A673 (cell line): ENCODE data around the gene CDC42EP3.

Experiments used
- EZH2 ChIP-seq: fragments of 200-600 bp; sonication (generic); IDR thresholded peaks from 2 replicates; pipeline ENCODE4 v1.6.1; 2017; ENCODE audit warnings: borderline replicate concordance, low read depth, mild to moderate bottlenecking, mixed read lengths, antibody characterized with exemption, low read length; ENCODE audit not compliant: poor library complexity, severe bottlenecking
- TF ChIP-seq, protein P1 (sequence below): fragments of 300-800, 200-600 bp; sonication (generic); conservative IDR thresholded peaks from 2 replicates; pipeline ENCODE4 v1.5.1; 2017; ENCODE audit warnings: low read depth, mild to moderate bottlenecking, antibody characterized with exemption, low read length, moderate library complexity, mixed read lengths

DNA sequence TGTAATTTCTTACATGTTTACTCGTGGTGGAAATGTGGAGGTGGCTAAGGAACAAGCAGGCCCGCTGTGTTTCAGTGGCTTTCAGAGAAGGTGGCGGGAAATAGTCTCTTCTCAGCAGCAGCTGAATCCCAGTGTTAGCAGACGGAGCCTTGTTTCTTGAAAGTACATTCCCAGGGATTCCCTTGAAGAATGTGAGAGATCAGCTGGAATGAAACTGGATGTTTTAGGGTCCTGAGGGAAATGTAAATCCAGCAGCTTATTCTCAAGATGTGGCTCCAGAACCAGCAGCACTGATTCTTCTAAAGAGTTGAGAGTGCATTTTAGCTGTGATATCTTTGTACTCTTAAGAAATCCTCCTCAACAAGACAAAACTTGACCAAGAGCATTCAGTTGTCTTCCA is 59.1 kb downstream of the CDC42EP3 start:
- TF ChIP-seq, protein P1, sequence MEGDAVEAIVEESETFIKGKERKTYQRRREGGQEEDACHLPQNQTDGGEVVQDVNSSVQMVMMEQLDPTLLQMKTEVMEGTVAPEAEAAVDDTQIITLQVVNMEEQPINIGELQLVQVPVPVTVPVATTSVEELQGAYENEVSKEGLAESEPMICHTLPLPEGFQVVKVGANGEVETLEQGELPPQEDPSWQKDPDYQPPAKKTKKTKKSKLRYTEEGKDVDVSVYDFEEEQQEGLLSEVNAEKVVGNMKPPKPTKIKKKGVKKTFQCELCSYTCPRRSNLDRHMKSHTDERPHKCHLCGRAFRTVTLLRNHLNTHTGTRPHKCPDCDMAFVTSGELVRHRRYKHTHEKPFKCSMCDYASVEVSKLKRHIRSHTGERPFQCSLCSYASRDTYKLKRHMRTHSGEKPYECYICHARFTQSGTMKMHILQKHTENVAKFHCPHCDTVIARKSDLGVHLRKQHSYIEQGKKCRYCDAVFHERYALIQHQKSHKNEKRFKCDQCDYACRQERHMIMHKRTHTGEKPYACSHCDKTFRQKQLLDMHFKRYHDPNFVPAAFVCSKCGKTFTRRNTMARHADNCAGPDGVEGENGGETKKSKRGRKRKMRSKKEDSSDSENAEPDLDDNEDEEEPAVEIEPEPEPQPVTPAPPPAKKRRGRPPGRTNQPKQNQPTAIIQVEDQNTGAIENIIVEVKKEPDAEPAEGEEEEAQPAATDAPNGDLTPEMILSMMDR: no peak
- TF ChIP-seq EZH2: no peak
